ENCODE measurements around the gene ISG15.
"Not testable (repeated sequence)": the region's sequence is repeated elsewhere in the genome, so short reads cannot be mapped to it uniquely, and the experiment has no call there.

ISG15 gene

DNA sequence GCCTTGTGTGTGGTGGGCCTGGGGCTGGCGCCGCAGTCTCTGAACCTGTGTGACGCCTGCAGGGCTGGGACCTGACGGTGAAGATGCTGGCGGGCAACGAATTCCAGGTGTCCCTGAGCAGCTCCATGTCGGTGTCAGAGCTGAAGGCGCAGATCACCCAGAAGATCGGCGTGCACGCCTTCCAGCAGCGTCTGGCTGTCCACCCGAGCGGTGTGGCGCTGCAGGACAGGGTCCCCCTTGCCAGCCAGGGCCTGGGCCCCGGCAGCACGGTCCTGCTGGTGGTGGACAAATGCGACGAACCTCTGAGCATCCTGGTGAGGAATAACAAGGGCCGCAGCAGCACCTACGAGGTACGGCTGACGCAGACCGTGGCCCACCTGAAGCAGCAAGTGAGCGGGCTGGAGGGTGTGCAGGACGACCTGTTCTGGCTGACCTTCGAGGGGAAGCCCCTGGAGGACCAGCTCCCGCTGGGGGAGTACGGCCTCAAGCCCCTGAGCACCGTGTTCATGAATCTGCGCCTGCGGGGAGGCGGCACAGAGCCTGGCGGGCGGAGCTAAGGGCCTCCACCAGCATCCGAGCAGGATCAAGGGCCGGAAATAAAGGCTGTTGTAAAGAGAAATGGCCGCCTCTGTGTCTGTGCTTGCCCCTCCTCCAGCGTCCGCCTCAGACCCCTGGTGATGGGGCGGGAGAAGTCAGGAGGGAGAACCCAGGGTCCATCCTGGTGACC, 788 bp downstream of the ISG15 start:
- DNase-seq: no peak

- DNase-seq: no peak
These were observed 1.7 kb downstream of the ISG15 start for GRCh38 chr1:1014799-1015681.

- DNase-seq: not testable (repeated sequence)
These were observed 4.4 kb downstream of the ISG15 start for GRCh38 chr1:1017397-1018320.

GRCh38 chr1:1018321-1018685, 5.0 kb downstream of the ISG15 start:
- DNase-seq: not testable (repeated sequence)

GRCh38 chr1:1019122-1019999, 6.1 kb downstream of the ISG15 start:
- DNase-seq: no peak

GRCh38 chr1:1020000-1020404, 6.7 kb downstream of the ISG15 start, which contains the start of gene AGRN:
TSS of gene AGRN (plus strand) at chr1:1020120. CDS start at chr1:1020173, 53 bp downstream.
- no peak for DNase-seq

DNA sequence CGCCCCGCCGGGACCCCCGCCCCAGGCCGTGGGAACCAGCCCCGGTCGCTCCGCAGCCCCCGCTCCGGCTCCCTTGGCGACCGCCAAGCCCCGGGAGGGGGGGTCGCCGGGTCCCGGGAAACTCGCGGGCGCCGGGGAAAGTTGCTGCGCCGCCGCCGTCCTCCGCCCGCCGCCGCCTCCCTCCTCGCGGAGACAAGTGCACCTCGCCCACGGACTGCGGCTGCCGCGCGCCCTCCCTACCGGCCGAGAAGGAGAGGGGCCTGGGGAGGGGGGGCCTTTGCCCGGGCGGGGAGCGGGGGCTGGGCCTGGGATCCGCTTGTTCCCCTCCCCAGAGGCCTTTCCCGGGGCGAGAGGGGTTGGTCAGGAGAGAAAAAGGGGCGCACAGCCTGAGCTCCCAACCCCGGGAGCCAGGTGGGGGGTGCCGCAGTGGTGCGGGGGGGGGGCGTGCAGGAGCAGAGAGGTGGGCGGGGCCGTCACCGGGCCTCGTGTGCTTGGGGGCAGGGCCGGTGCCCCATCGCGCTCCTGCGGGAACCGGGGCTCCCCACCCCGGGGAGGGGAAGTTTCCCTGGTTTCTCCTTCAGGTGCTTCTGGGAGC, 7.2 kb downstream of the ISG15 start:
- no peak for DNase-seq

GRCh38 chr1:1021010-1021919, 8.0 kb downstream of the ISG15 start:
- no peak for DNase-seq

DNA sequence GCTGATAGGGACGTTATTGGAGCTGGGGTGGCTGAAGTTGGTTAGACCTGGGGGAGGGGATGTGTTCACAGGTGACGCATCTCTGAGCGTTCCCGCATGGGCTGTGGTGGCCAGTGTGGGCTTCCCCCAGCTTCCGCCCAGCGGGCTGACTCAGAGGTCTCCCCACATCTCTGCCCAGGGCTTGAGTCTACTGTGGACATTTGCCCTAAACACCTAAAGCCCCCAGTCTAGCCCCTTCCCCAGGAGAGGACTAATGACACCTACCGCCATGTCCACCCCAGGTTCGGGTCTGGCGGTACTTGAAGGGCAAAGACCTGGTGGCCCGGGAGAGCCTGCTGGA, 8.6 kb downstream of the ISG15 start:
- DNase-seq: no peak

GRCh38 chr1:1022302-1023009, 9.2 kb downstream of the ISG15 start:
- no peak for DNase-seq

DNA sequence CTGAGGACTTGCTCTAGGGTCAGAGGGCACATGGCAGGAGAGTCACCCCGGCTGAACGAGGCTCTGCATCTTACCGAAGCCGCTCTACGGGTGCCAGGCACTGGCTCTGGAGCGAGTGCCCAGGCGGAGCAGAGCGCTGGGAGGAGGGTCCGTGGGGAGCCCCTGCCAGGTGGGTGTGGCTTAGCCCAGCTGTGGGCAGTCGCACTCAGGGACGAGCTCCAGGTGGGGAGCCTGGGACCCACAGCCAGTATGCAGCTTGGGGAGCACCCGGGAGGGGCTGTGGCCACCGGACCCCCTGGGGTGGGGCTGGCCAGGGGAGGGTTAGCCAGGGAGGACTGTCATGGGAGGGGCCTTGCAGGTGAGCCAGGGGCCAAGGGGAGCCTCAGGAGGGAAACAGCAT, 10.4 kb downstream of the ISG15 start:
- DNase-seq: no peak

GRCh38 chr1:1024149-1024770, 11.0 kb downstream of the ISG15 start:
- DNase-seq: no peak

DNA sequence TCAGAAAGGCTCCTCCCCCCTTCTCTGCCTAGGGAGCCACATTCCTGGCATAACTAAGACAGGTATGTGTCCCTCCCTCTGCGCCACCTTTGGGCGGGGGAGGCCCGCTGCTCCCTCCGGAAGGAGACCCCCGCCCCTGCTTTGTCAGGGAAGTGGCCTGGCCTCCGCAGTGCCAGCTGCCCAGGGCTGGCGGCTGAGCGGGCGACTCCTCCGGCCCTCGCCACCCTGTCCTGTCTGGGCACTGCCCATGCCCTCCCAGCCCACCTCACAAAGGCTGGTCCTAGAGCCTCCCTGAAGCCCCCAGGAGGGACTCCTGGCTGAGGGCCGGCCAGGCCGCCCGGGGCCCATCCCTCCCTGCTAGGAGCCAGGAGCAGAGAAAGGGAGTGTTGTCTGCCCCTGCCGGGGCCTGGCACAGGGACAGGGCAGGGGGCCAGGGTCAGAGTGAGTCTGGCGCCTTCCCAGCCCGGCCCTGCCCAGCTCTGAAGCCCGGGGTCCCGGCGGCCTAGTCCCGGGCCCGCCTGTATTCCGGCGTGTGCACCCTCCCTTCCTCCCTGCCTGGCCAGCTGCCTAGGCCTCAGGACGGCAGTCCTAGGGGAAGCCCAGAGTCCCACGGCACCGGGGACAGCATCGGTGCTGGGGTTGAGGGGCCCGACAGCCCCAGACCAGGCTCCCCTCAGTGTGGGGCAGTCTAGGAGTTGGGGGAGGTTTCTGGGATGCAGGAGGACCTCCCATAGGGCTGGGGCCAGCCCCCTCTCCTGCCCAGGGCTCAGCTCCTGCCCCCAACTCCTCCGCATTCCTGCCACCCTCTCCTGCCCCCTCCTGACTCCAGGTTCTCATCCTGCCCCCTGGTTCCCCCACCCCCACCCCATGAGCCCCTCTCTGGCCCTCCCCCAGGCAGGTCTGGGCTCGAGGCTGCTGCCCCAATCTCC, 11.7 kb downstream of the ISG15 start:
- DNase-seq: no peak

GRCh38 chr1:1025730-1026129, 12.4 kb downstream of the ISG15 start:
- DNase-seq: no peak

- no peak for DNase-seq
These were observed 13.5 kb downstream of the ISG15 start for GRCh38 chr1:1026599-1027413.

GRCh38 chr1:1027791-1028190, 14.5 kb downstream of the ISG15 start:
- DNase-seq: no peak

All from NCI-H2107 (cell line).